H1 (cell line): Measurements from ENCODE around the gene BNIP5. TPM values are rescaled to one million over a fixed set of nuclear protein-coding genes. Genes with fewer than 3 reads are reported as not detected.

Source experiments
- CTCF ChIA-PET: fragments of 300-600 bp; sonication (Branson Sonifier 250); formaldehyde crosslinking; loops from one replicate; lab custom pipeline; 2021; ENCODE audit not compliant: partially characterized antibody; lab: Charles Lee
- POLR2A ChIA-PET: fragments of 300-600 bp; sonication (Branson Sonifier 250); formaldehyde crosslinking; loops from one replicate; lab custom pipeline; 2021; ENCODE audit warnings: inconsistent platforms; ENCODE audit not compliant: partially characterized antibody; lab: Charles Lee
- DNase-seq, 2 experiments: peaks; one replicate each; pipeline versions ENCODE4 v3.0.0 to v3.0.0-alpha.2; 2010 to 2022; ENCODE audit warnings: low spot score in 2 of 2, low read depth in 1 of 2, mixed read lengths in 1 of 2
- FAIRE-seq: peaks from 2 replicates; lab custom pipeline; 2011; peaks lifted over from hg19 to GRCh38; lab: Jason Lieb, UNC
- H2AFZ ChIP-seq: 2 replicates; pipeline ENCODE4 v1.8.1; 2012; ENCODE audit warnings: low read length, inconsistent platforms
- H2AK5ac ChIP-seq: 2 replicates; pipeline ENCODE4 v1.6.1; 2013; ENCODE audit warnings: low read depth, low read length
- H2BK120ac ChIP-seq: replicated peaks from 2 replicates; pipeline ENCODE3; 2013; ENCODE audit warnings: low read depth, low read length, inconsistent platforms
- H2BK12ac ChIP-seq: 2 replicates; pipeline ENCODE4 v1.6.1; 2013; ENCODE audit warnings: low read depth, low read length
- H2BK15ac ChIP-seq: 2 replicates; pipeline ENCODE4 v1.6.1; 2013; ENCODE audit warnings: low read length
- H2BK20ac ChIP-seq: 2 replicates; pipeline ENCODE4 v1.6.1; 2013; ENCODE audit warnings: low read length
- H2BK5ac ChIP-seq: 2 replicates; pipeline ENCODE4 v1.6.1; 2013; ENCODE audit warnings: low read depth, low read length
- H3K14ac ChIP-seq: 2 replicates; pipeline ENCODE4 v1.6.1; 2013; ENCODE audit warnings: inconsistent platforms; ENCODE audit not compliant: insufficient read length
- H3K18ac ChIP-seq: 2 replicates; pipeline ENCODE4 v1.6.1; 2013; ENCODE audit warnings: low read length; ENCODE audit errors: extremely low read depth
- H3K23ac ChIP-seq: 2 replicates; pipeline ENCODE4 v1.6.1; 2013; ENCODE audit warnings: inconsistent platforms; ENCODE audit not compliant: insufficient read length
- H3K23me2 ChIP-seq: 2 replicates; pipeline ENCODE4 v1.6.1; 2013; ENCODE audit warnings: low read depth, low read length
- H3K27ac ChIP-seq: 2 replicates; pipeline ENCODE4 v1.6.1; 2011; ENCODE audit warnings: low read depth, low read length, inconsistent platforms
- H3K27me3 ChIP-seq, 4 experiments: replicated peaks in 1 of 4; 1 replicate in 1 of 4; 2 replicates in 3 of 4; pipeline versions ENCODE4 v1.6.1 to v1.8.1; 2011 to 2013; ENCODE audit warnings: low read length in 3 of 4, mild to moderate bottlenecking in 3 of 4, inconsistent platforms in 2 of 4, mixed read lengths in 2 of 4, moderate library complexity in 1 of 4; ENCODE audit not compliant: control insufficient read depth in 3 of 4, insufficient read depth in 3 of 4; ENCODE audit errors: extremely low read depth in 1 of 4
- H3K36me3 ChIP-seq, 4 experiments: 2 replicates each; pipeline versions ENCODE4 v1.6.1 to v1.8.1; 2011 to 2013; ENCODE audit warnings: mild to moderate bottlenecking in 4 of 4, low read length in 3 of 4, moderate library complexity in 2 of 4, control low read depth in 1 of 4, inconsistent platforms in 1 of 4; ENCODE audit not compliant: insufficient read depth in 4 of 4, control insufficient read depth in 2 of 4
- H3K4ac ChIP-seq: replicated peaks from 2 replicates; pipeline ENCODE3; 2013; ENCODE audit warnings: low read length, low read depth, mixed read lengths, inconsistent platforms; ENCODE audit not compliant: insufficient read length
- H3K4me1 ChIP-seq, 4 experiments: replicated peaks in 1 of 4; 1 replicate in 1 of 4; 2 replicates in 3 of 4; pipeline versions ENCODE4 v1.6.1 to v1.8.1; 2011 to 2013; ENCODE audit warnings: low read length in 3 of 4, inconsistent platforms in 2 of 4, mixed read lengths in 1 of 4; ENCODE audit not compliant: insufficient read depth in 4 of 4, control insufficient read depth in 3 of 4
- H3K4me2 ChIP-seq, 2 experiments: 2 replicates each; pipeline versions ENCODE4 v1.6.1 to v1.8.1; 2011 to 2013; ENCODE audit warnings: low read depth in 2 of 2, low read length in 2 of 2, control low read depth in 1 of 2, inconsistent platforms in 1 of 2, mild to moderate bottlenecking in 1 of 2; ENCODE audit not compliant: insufficient read depth in 1 of 2
- H3K4me3 ChIP-seq, 4 experiments: fragments of 200-600, 300-600 bp in 1 of 4; sonication (generic), shearing (Covaris generic), sonication (Bioruptor Twin) in 1 of 4; 2 replicates each; pipeline versions ENCODE4 v1.5.1 to v1.8.1; 2011 to 2016; ENCODE audit warnings: low read length in 4 of 4, low read depth in 3 of 4, control low read depth in 2 of 4, inconsistent platforms in 2 of 4, mild to moderate bottlenecking in 2 of 4, mixed read lengths in 1 of 4, moderate library complexity in 1 of 4; ENCODE audit not compliant: insufficient read depth in 2 of 4; ENCODE audit errors: extremely low read depth in 1 of 4
- H3K56ac ChIP-seq: replicated peaks from 2 replicates; pipeline ENCODE3; 2013; ENCODE audit warnings: low read depth, mild to moderate bottlenecking, mixed read lengths, low read length, inconsistent platforms; ENCODE audit not compliant: insufficient read length
- H3K79me1 ChIP-seq: 2 replicates; pipeline ENCODE4 v1.6.1; 2013; ENCODE audit warnings: low read depth, low read length, control low read depth
- H3K79me2 ChIP-seq, 2 experiments: 2 replicates each; pipeline versions ENCODE4 v1.6.1 to v1.8.1; 2012 to 2013; ENCODE audit warnings: low read length in 2 of 2, mild to moderate bottlenecking in 2 of 2, inconsistent platforms in 1 of 2; ENCODE audit not compliant: insufficient read depth in 2 of 2, control insufficient read depth in 1 of 2
- H3K9ac ChIP-seq, 4 experiments: replicated peaks in 1 of 4; 1 replicate in 1 of 4; 2 replicates in 3 of 4; pipeline versions ENCODE4 v1.6.1 to v1.8.1; 2011 to 2013; ENCODE audit warnings: low read depth in 3 of 4, low read length in 3 of 4, control low read depth in 2 of 4, mild to moderate bottlenecking in 2 of 4, moderate library complexity in 2 of 4, inconsistent platforms in 1 of 4; ENCODE audit errors: extremely low read depth in 1 of 4
- H3K9me3 ChIP-seq, 2 experiments: 2 replicates each; pipeline versions ENCODE4 v1.6.1 to v1.8.1; 2012 to 2013; ENCODE audit warnings: mild to moderate bottlenecking in 2 of 2, moderate library complexity in 2 of 2, control low read depth in 1 of 2, inconsistent platforms in 1 of 2, low read depth in 1 of 2, low read length in 1 of 2, mixed read lengths in 1 of 2; ENCODE audit not compliant: insufficient read depth in 2 of 2
- H4K20me1 ChIP-seq, 2 experiments: replicated peaks in 1 of 2; 2 replicates each; pipeline versions ENCODE3 to v1.8.1; 2011 to 2013; ENCODE audit warnings: inconsistent platforms in 2 of 2, low read length in 2 of 2, mild to moderate bottlenecking in 1 of 2; ENCODE audit not compliant: insufficient read depth in 2 of 2, control insufficient read depth in 1 of 2
- H4K5ac ChIP-seq: 2 replicates; pipeline ENCODE4 v1.6.1; 2013; ENCODE audit warnings: low read length, low read depth, mixed read lengths, inconsistent platforms; ENCODE audit not compliant: insufficient read length
- H4K8ac ChIP-seq: 2 replicates; pipeline ENCODE4 v1.8.0; 2013; ENCODE audit warnings: mild to moderate bottlenecking, moderate library complexity, low read length, inconsistent platforms; ENCODE audit not compliant: insufficient read depth; ENCODE audit errors: extremely low read depth
- H4K91ac ChIP-seq: replicated peaks from 2 replicates; pipeline ENCODE3; 2013; ENCODE audit warnings: low read length, mixed read lengths, inconsistent platforms; ENCODE audit not compliant: insufficient read length
- ATF3 ChIP-seq: IDR thresholded peaks from 2 replicates; pipeline ENCODE4 v1.6.1; 2011; ENCODE audit warnings: low read depth, mild to moderate bottlenecking, low read length; ENCODE audit not compliant: insufficient read depth
- BCL11A ChIP-seq, 2 experiments: IDR thresholded peaks; one replicate each; pipeline ENCODE4 v1.6.1; 2011; ENCODE audit warnings: low read depth in 2 of 2, low read length in 2 of 2, mild to moderate bottlenecking in 2 of 2
- CHD2 ChIP-seq: IDR thresholded peaks from 2 replicates; pipeline ENCODE4 v1.6.1; 2012; ENCODE audit warnings: low read length, improper control_type of control experiment
- E2F6 ChIP-seq: IDR thresholded peaks from 2 replicates; pipeline ENCODE4 v1.6.1; 2012; ENCODE audit warnings: inconsistent platforms
- EZH2 ChIP-seq: fragments of 200-600 bp; sonication (generic); IDR thresholded peaks from 2 replicates; pipeline ENCODE4 v1.7.1; 2012; ENCODE audit warnings: low read depth, mild to moderate bottlenecking, moderate library complexity, low read length, inconsistent platforms; ENCODE audit not compliant: severe bottlenecking
- FOSL1 ChIP-seq: IDR thresholded peaks from 2 replicates; pipeline ENCODE4 v1.6.1; 2011; ENCODE audit warnings: mild to moderate bottlenecking, low read depth, low read length, moderate library complexity; ENCODE audit not compliant: insufficient read depth
- KDM1A ChIP-seq: fragments of 200-600, 300-600 bp; sonication (generic); IDR thresholded peaks from 2 replicates; pipeline ENCODE4 v1.7.1; 2016; ENCODE audit warnings: mild to moderate bottlenecking, low read length, borderline replicate concordance
- RAD21 ChIP-seq, 2 experiments: IDR thresholded peaks in 1 of 2; conservative IDR thresholded peaks in 1 of 2; 2 replicates each; pipeline ENCODE4 v1.6.1; 2011; ENCODE audit warnings: low read depth in 2 of 2, low read length in 2 of 2, improper control_type of control experiment in 1 of 2, inconsistent platforms in 1 of 2, mild to moderate bottlenecking in 1 of 2, moderate library complexity in 1 of 2
- SAP30 ChIP-seq: fragments of 300-600 bp; sonication (generic); IDR thresholded peaks from 2 replicates; pipeline ENCODE4 v1.7.1; 2012; ENCODE audit warnings: low read length, moderate library complexity, mild to moderate bottlenecking, inconsistent platforms; ENCODE audit not compliant: insufficient read depth, insufficient replicate concordance
- SRF ChIP-seq: IDR thresholded peaks from 2 replicates; pipeline ENCODE4 v1.6.1; 2011; ENCODE audit warnings: mild to moderate bottlenecking, low read depth, low read length, moderate library complexity
- TAF7 ChIP-seq: optimal IDR thresholded peaks from 2 replicates; pipeline ENCODE3; 2011; ENCODE audit warnings: low read depth, mild to moderate bottlenecking, inconsistent platforms, low read length, moderate library complexity, borderline replicate concordance
- WGBS, 2 experiments: shearing (Covaris generic) in 1 of 2; methylation state at CpG; one replicate each; pipeline versions ENCODE4 v1.1.6 to v1.1.7; 2013 to 2015; ENCODE audit warnings: low lambda C conversion rate in 2 of 2, mixed read lengths in 2 of 2, inconsistent platforms in 1 of 2, low coverage in 1 of 2, missing lambda C conversion rate in 1 of 2; ENCODE audit not compliant: insufficient replicate concordance in 2 of 2, insufficient coverage in 1 of 2, insufficient read length in 1 of 2; ENCODE audit errors: extremely low coverage in 1 of 2, missing lambda C conversion rate in 1 of 2; 5-methylcytosine and 5-hydroxymethylcytosine counted together
- polyA plus RNA-seq, 7 experiments: library from polyadenylated mRNA; depleted of rRNA in 3 of 7; stranded (reverse) in 5 of 7; unstranded in 2 of 7; fragments of >200 nt in 5 of 7; fragments of 200-250 nt in 2 of 7; gene quantifications; 1 replicate in 5 of 7; 2 replicates in 1 of 7; 4 replicates in 1 of 7; pipeline versions ENCODE4 v1.2.1 to v1.2.3, GENCODE V29; 2011 to 2013; ENCODE audit warnings: missing spikeins in 2 of 7, mixed read lengths in 2 of 7
- total RNA-seq: library from RNA; stranded (reverse); fragmentation: NEBNext Ultra II Directional; extraction: Animal tissue kit (Norgen Biotek cat#: 25700); gene quantifications from 2 replicates; pipeline ENCODE4 v1.2.1, GENCODE V29; 2021

BNIP5 gene
- total and polyA plus RNA-seq, 2 of the 8 experiments (the other 6 are each of a cell fraction or from before 2014, with no cell fraction given) = not detected

- Histone ChIP-seq H2BK12ac (no peak overlapping the region), H4K5ac (no peak overlapping the region), H3K9me3 (no peaks in the 10 kb centered on the region), H3K56ac (no peak overlapping the region), H2BK20ac (no peak overlapping the region), H2BK5ac (no peak overlapping the region), H4K91ac (no peak overlapping the region), H3K14ac (no peak overlapping the region), H2BK15ac (no peak overlapping the region), H4K8ac (no peak overlapping the region), H2AFZ (no peak overlapping the region), H3K79me1 (no peaks in the 10 kb centered on the region), H3K4ac (no peak overlapping the region), H3K4me3 (no peak overlapping the region), H2BK120ac (no peak overlapping the region), H3K27me3 (no peaks in the 10 kb centered on the region), H3K79me2 (no peaks in the 10 kb centered on the region), H3K9ac (no peak overlapping the region), H3K27ac (no peak overlapping the region), H3K36me3 (no peaks in the 10 kb centered on the region), H4K20me1 (no peaks in the 10 kb centered on the region), H3K23me2 (no peaks in the 10 kb centered on the region), H3K23ac (no peak overlapping the region), H3K18ac (no peak overlapping the region), H2AK5ac (no peak overlapping the region), H3K4me2 (no peak overlapping the region), H3K4me1 (peaks cover 0 to 7% (median 1%) of the 10 kb centered on the region in 4 experiments; a peak in 3 of 7 replicates)
- CTCF ChIA-PET = interaction anchor here (1.0 to 14.2 kb wide), 5 partner anchors 12 to 64 kb away, joined by 3 to 137 read pairs (median 5); no protein-coding TSS in a partner anchor
- DNase-seq = no peak
- FAIRE-seq = no peak
- POLR2A ChIA-PET = interaction anchor here (0.8 to 1.3 kb wide), 2 partner anchors 24 to 25 kb away, joined by 3 read pairs; no protein-coding TSS in a partner anchor
- 92% methylated on average over 5 of the region's 5 CpGs; no CpG with 5 or more reads in 1 of the 2 experiments for WGBS, 2 experiments
- TF ChIP-seq RAD21 (IDR thresholded peaks at IDR 0.05 in 1 of 2, conservative IDR thresholded peaks at IDR 0.05 in 1 of 2; ENCODE audit: low read depth in 2 of 2, low read length in 2 of 2) = no peak
- no peak for TF ChIP-seq SRF
- no peak for TF ChIP-seq SAP30
- no peak for TF ChIP-seq TAF7
- TF ChIP-seq CHD2 = no peak
- TF ChIP-seq BCL11A (IDR thresholded peaks at IDR 0.05; ENCODE audit: low read depth in 2 of 2, low read length in 2 of 2) = no peak
- no peak for TF ChIP-seq KDM1A
- TF ChIP-seq E2F6 = no peak
- TF ChIP-seq ATF3 = no peak
- no peak for TF ChIP-seq FOSL1
- no peak for TF ChIP-seq EZH2
These were observed 20.8 kb downstream of the BNIP5 start for GRCh38 chr6:36315921-36316320.
